Mesendoderm (in vitro differentiated cells): ENCODE measurements around the gene VAMP8. TPM values are rescaled to one million over a fixed set of nuclear protein-coding genes. Genes with fewer than 3 reads are reported as not detected.

Experiments
- DNase-seq: peaks from one replicate; pipeline ENCODE4 v3.0.0; 2013
- H2AK5ac ChIP-seq: 2 replicates; pipeline ENCODE4 v1.6.1; 2013; ENCODE audit warnings: low read length, inconsistent platforms
- H2BK120ac ChIP-seq: 2 replicates; pipeline ENCODE4 v1.6.1; 2013; ENCODE audit warnings: low read depth, mild to moderate bottlenecking, low read length, moderate library complexity, mixed read lengths
- H2BK15ac ChIP-seq: replicated peaks from 2 replicates; pipeline ENCODE4 v1.6.1; 2013; ENCODE audit warnings: low read depth, mild to moderate bottlenecking, moderate library complexity
- H2BK5ac ChIP-seq: 2 replicates; pipeline ENCODE4 v1.6.1; 2013; ENCODE audit warnings: low read length, inconsistent platforms
- H3K18ac ChIP-seq: 2 replicates; pipeline ENCODE4 v1.6.1; 2013; ENCODE audit warnings: mild to moderate bottlenecking, low read length, mixed read lengths
- H3K23ac ChIP-seq: one replicate; pipeline ENCODE4 v1.6.1; 2013; ENCODE audit warnings: low read length
- H3K27ac ChIP-seq: 2 replicates; pipeline ENCODE4 v1.5.1; 2013; ENCODE audit warnings: low read depth, mild to moderate bottlenecking, inconsistent platforms, low read length, moderate library complexity
- H3K27me3 ChIP-seq: 2 replicates; pipeline ENCODE4 v1.6.1; 2013; ENCODE audit warnings: low read length, control low read depth, mild to moderate bottlenecking, inconsistent platforms; ENCODE audit not compliant: insufficient read depth, poor library complexity
- H3K36me3 ChIP-seq: 2 replicates; pipeline ENCODE4 v1.6.1; 2013; ENCODE audit warnings: low read length, inconsistent platforms; ENCODE audit not compliant: control insufficient read depth, insufficient read depth
- H3K4ac ChIP-seq: one replicate; pipeline ENCODE4 v1.6.1; 2013; ENCODE audit warnings: low read depth, mild to moderate bottlenecking, low read length, moderate library complexity
- H3K4me1 ChIP-seq: 2 replicates; pipeline ENCODE4 v1.6.1; 2013; ENCODE audit warnings: low read depth, low read length, inconsistent platforms; ENCODE audit not compliant: control insufficient read depth
- H3K4me2 ChIP-seq: 2 replicates; pipeline ENCODE4 v1.6.1; 2013; ENCODE audit warnings: low read length
- H3K4me3 ChIP-seq: 2 replicates; pipeline ENCODE4 v1.5.1; 2013; ENCODE audit warnings: mild to moderate bottlenecking, low read length
- H3K56ac ChIP-seq: one replicate; pipeline ENCODE4 v1.6.1; 2013; ENCODE audit warnings: low read length
- H3K79me1 ChIP-seq: 2 replicates; pipeline ENCODE4 v1.6.1; 2013; ENCODE audit warnings: low read length, inconsistent platforms
- H3K79me2 ChIP-seq: 2 replicates; pipeline ENCODE4 v1.6.1; 2013; ENCODE audit warnings: mild to moderate bottlenecking, low read length; ENCODE audit not compliant: control insufficient read depth, insufficient read depth
- H3K9ac ChIP-seq: 2 replicates; pipeline ENCODE4 v1.6.1; 2013; ENCODE audit warnings: low read length, inconsistent platforms
- H4K5ac ChIP-seq: one replicate; pipeline ENCODE4 v1.6.1; 2013; ENCODE audit warnings: low read length
- H4K8ac ChIP-seq: one replicate; pipeline ENCODE4 v1.6.1; 2013; ENCODE audit warnings: low read depth, mild to moderate bottlenecking, control low read depth, low read length, moderate library complexity
- WGBS: extraction: QIAGEN DNeasy Blood & Tissue Kit; methylation state at CpG from one replicate; pipeline ENCODE4 v1.1.7; 2013; ENCODE audit warnings: low lambda C conversion rate, missing lambda C conversion rate; ENCODE audit not compliant: insufficient coverage; ENCODE audit errors: extremely low coverage; 5-methylcytosine and 5-hydroxymethylcytosine counted together
- polyA plus RNA-seq, 2 experiments: library from polyadenylated mRNA; stranded (reverse); fragments of 200-250 nt; gene quantifications; one replicate each; pipeline ENCODE4 v1.2.3, GENCODE V29; 2013

Gene VAMP8
- 229 TPM for polyA plus RNA-seq (2013, experiment 1 of 2)
- 225 TPM for polyA plus RNA-seq (2013, experiment 2 of 2)

- H3K4me3 ChIP-seq: peak within 1 kb of the TSS; percentile 61
- H3K4me1 ChIP-seq: peaks cover 11% of the 10 kb centered on the region
- no peak within 1 kb of the TSS for H4K8ac ChIP-seq
- peak within 1 kb of the TSS; percentile 95 for H3K56ac ChIP-seq
- H3K9ac ChIP-seq: peak within 1 kb of the TSS; percentile 76
- H3K23ac ChIP-seq: no peak within 1 kb of the TSS
- H3K79me2 ChIP-seq: peaks cover 9% of the 10 kb centered on the region
- H3K18ac ChIP-seq: peak within 1 kb of the TSS; percentile 89
- H3K4ac ChIP-seq: peak within 1 kb of the TSS; percentile 49
- H2BK120ac ChIP-seq: peak within 1 kb of the TSS; percentile 46
- no CpG with 5 or more reads among the region's 19 CpGs for WGBS
- H4K5ac ChIP-seq: no peak within 1 kb of the TSS
- peak within 1 kb of the TSS; percentile 79 for H2BK5ac ChIP-seq
- no peak within 1 kb of the TSS for H2AK5ac ChIP-seq
- no peaks in the 10 kb centered on the region for H3K27me3 ChIP-seq
- H3K79me1 ChIP-seq: peaks cover 9% of the 10 kb centered on the region
- H3K36me3 ChIP-seq: no peaks in the 10 kb centered on the region
- H3K27ac ChIP-seq: peak within 1 kb of the TSS; percentile 93
- peak within 1 kb of the TSS; percentile 20 for H2BK15ac ChIP-seq
- DNase-seq: peak; percentile 86
- H3K4me2 ChIP-seq: peak within 1 kb of the TSS; percentile 71
These were observed at the start of gene VAMP8 for GRCh38 chr2:85577386-85578242. VAMP8 (plus strand) TSS chr2:85577586; CDS start chr2:85577647, 61 bp downstream.

DNA sequence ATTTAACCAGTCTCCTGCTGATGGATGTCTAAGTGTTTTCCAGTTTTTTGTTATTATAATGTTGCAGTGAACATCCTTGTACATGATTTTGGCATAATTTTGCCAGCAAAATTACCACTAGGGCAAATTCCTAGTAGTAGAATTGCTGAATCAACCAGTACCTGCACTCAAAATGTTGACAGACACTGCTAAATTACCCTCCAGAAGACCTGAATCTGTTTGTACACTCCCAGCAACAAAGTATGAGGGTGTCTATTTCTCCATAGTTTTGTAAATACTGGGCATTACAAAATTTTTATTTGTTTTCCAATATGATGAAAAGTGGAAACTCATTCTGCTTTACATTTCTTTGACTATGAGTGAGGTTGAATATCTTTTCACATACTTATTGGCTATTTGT is 49.6 kb upstream of the VAMP8 start:
- Histone ChIP-seq H3K56ac (no peak overlapping the region), H3K79me2 (no peaks in the 10 kb centered on the region), H2BK15ac (no peak overlapping the region), H3K4me1 (peaks cover 6% of the 10 kb centered on the region), H2BK120ac (no peak overlapping the region), H3K4me2 (no peak overlapping the region), H4K8ac (no peak overlapping the region), H3K27me3 (no peaks in the 10 kb centered on the region), H4K5ac (no peak overlapping the region), H2AK5ac (no peak overlapping the region), H2BK5ac (no peak overlapping the region), H3K4ac (no peak overlapping the region), H3K36me3 (no peaks in the 10 kb centered on the region), H3K18ac (no peak overlapping the region), H3K23ac (no peak overlapping the region), H3K27ac (no peak overlapping the region), H3K9ac (no peak overlapping the region), H3K4me3 (no peak overlapping the region), H3K79me1 (no peaks in the 10 kb centered on the region)
- no peak for DNase-seq

DNA sequence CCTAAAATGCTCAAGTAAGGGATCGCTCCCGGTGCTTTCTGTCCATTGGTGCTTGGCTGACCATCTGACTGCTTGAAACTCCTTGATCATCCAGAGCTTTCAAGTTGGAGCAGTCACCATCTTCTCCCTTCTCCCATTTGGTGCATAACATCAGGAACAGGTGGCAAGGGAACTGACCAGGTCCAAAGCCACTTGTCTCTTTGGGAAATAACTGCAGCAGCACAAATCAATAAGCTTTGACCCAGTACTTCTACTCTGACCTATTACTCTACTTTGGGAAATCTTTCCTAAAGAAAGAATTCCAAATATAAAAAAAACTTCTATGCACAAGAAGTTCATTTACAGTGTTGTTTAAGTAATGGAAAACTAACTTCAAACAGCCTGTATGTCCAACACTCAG is 49.0 kb upstream of the VAMP8 start:
- Histone ChIP-seq H3K79me2 (no peaks in the 10 kb centered on the region), H3K56ac (no peak overlapping the region), H3K4ac (no peak overlapping the region), H4K8ac (no peak overlapping the region), H3K27ac (no peak overlapping the region), H3K9ac (no peak overlapping the region), H3K27me3 (no peaks in the 10 kb centered on the region), H3K36me3 (no peaks in the 10 kb centered on the region), H3K23ac (no peak overlapping the region), H3K79me1 (no peaks in the 10 kb centered on the region), H4K5ac (no peak overlapping the region), H2AK5ac (no peak overlapping the region), H2BK120ac (no peak overlapping the region), H3K4me1 (peaks cover 6% of the 10 kb centered on the region), H3K4me2 (no peak overlapping the region), H2BK5ac (no peak overlapping the region), H2BK15ac (no peak overlapping the region), H3K4me3 (no peak overlapping the region), H3K18ac (no peak overlapping the region)
- no peak for DNase-seq
- WGBS: no CpG with 5 or more reads among the region's 2 CpGs

GRCh38 chr2:85529809-85530208 is 47.6 kb upstream of the VAMP8 start:
- no CpG with 5 or more reads among the region's 1 CpG for WGBS
- Histone ChIP-seq H3K4me3 (no peak overlapping the region), H4K8ac (no peak overlapping the region), H3K79me2 (no peaks in the 10 kb centered on the region), H3K27ac (no peak overlapping the region), H3K18ac (no peak overlapping the region), H2BK5ac (no peak overlapping the region), H2AK5ac (no peak overlapping the region), H4K5ac (no peak overlapping the region), H2BK15ac (no peak overlapping the region), H2BK120ac (no peak overlapping the region), H3K56ac (no peak overlapping the region), H3K27me3 (no peaks in the 10 kb centered on the region), H3K4ac (no peak overlapping the region), H3K4me2 (no peak overlapping the region), H3K79me1 (no peaks in the 10 kb centered on the region), H3K36me3 (no peaks in the 10 kb centered on the region), H3K23ac (no peak overlapping the region), H3K4me1 (peaks cover 2% of the 10 kb centered on the region), H3K9ac (no peak overlapping the region)
- DNase-seq: no peak

DNA sequence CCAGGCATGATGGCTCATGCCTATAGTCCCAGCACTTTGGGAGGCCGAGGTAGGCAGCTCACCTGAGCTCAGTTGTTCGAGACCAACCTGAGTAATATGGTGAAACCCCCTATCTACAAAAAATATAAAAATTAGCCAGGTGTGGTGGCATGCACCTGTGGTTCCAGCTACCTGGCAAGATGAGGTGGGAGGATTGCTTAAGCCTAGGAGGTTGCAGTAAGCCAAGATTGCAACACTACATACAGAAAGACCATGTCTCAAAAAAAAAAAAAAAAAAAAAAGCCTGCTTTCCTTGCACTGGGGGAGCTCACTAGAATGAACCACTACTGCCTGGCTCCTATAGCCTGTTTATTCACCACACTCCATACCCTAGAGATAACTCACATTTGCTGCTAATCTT is 45.8 kb upstream of the VAMP8 start:
- Histone ChIP-seq H3K18ac (no peak overlapping the region), H2AK5ac (no peak overlapping the region), H3K23ac (no peak overlapping the region), H3K9ac (no peak overlapping the region), H3K79me2 (no peaks in the 10 kb centered on the region), H3K27me3 (no peaks in the 10 kb centered on the region), H4K8ac (no peak overlapping the region), H4K5ac (no peak overlapping the region), H3K27ac (no peak overlapping the region), H3K4me2 (no peak overlapping the region), H2BK5ac (no peak overlapping the region), H3K36me3 (no peaks in the 10 kb centered on the region), H3K4me1 (no peaks in the 10 kb centered on the region), H3K4me3 (no peak overlapping the region), H3K56ac (no peak overlapping the region), H2BK15ac (no peak overlapping the region), H3K79me1 (no peaks in the 10 kb centered on the region), H3K4ac (no peak overlapping the region), H2BK120ac (no peak overlapping the region)
- no peak for DNase-seq
- WGBS: no CpG with 5 or more reads among the region's 2 CpGs

GRCh38 chr2:85534099-85534498 is 43.3 kb upstream of the VAMP8 start:
- no peaks in the 10 kb centered on the region for H3K27me3 ChIP-seq
- H3K4me3 ChIP-seq: no peak overlapping the region
- H3K23ac ChIP-seq: no peak overlapping the region
- H3K79me2 ChIP-seq: peaks cover 3% of the 10 kb centered on the region
- no peaks in the 10 kb centered on the region for H3K79me1 ChIP-seq
- no peak overlapping the region for H3K4me2 ChIP-seq
- H2BK120ac ChIP-seq: no peak overlapping the region
- no peak overlapping the region for H3K27ac ChIP-seq
- no peak overlapping the region for H2AK5ac ChIP-seq
- no peak overlapping the region for H4K8ac ChIP-seq
- no peak overlapping the region for H3K18ac ChIP-seq
- no peak overlapping the region for H2BK15ac ChIP-seq
- no peak overlapping the region for H3K9ac ChIP-seq
- no peaks in the 10 kb centered on the region for H3K36me3 ChIP-seq
- H4K5ac ChIP-seq: no peak overlapping the region
- H3K56ac ChIP-seq: no peak overlapping the region
- no peak overlapping the region for H3K4ac ChIP-seq
- H2BK5ac ChIP-seq: no peak overlapping the region
- no CpG with 5 or more reads among the region's 3 CpGs for WGBS
- no peaks in the 10 kb centered on the region for H3K4me1 ChIP-seq
- no peak for DNase-seq
